Hematopoietic multipotent progenitor cell treated with erythropoietin and hydrocortisone succinate and interleukin-3 and kit ligand, for 6 days (in vitro differentiated cells): ENCODE data around the gene PGBD2.
A peak's percentile ranks its signal among the peaks of the same experiment; 100 is the strongest.

Experiments used
- DNase-seq: peaks from one replicate; pipeline ENCODE4 v3.0.0-alpha.2; 2015

The PGBD2 gene, protein sequence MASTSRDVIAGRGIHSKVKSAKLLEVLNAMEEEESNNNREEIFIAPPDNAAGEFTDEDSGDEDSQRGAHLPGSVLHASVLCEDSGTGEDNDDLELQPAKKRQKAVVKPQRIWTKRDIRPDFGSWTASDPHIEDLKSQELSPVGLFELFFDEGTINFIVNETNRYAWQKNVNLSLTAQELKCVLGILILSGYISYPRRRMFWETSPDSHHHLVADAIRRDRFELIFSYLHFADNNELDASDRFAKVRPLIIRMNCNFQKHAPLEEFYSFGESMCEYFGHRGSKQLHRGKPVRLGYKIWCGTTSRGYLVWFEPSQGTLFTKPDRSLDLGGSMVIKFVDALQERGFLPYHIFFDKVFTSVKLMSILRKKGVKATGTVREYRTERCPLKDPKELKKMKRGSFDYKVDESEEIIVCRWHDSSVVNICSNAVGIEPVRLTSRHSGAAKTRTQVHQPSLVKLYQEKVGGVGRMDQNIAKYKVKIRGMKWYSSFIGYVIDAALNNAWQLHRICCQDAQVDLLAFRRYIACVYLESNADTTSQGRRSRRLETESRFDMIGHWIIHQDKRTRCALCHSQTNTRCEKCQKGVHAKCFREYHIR

DNA sequence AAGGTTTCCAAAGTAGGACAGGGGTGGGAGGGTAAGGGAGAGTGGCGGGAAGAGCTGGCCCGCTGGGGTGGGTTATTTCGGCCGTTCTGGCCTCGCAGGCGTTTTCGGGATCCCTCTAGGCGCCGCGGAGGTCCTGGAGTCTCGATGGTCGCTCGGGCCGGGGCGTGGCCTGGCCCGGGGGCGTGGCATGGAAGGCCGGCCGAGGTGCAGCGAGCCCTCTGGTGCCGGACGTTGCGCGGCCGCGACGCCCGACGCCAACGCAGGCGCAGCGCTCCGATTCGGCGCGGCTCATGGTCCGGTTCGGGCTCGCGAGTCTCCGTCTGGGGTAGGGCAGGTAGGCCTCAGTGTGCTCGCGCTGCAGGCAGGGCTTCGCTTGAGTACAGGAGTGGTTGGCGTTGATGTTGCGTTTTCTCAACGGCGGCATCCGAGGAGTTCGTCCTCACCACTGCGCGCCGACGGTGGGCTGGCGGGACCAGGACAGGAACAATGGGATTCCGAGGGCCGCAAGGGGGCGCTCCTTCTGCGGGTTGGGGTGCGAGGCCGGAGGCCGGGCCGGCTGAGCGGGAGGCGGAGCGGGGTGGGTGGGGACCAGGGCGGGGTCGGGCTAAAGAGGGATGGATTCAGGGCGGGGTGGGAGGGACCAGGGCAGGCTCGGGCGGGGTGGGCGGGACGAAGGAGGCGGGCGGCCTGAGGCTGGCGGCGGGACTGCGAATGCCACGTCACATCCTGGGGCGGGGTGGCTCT is at the start of gene PGBD2:
TSS of gene PGBD2 (plus strand) at position 227 of the 744 bp plus-strand sequence. CDS start 7,628 bp downstream, outside the sequence.
- DNase-seq: peak; percentile 96

DNA sequence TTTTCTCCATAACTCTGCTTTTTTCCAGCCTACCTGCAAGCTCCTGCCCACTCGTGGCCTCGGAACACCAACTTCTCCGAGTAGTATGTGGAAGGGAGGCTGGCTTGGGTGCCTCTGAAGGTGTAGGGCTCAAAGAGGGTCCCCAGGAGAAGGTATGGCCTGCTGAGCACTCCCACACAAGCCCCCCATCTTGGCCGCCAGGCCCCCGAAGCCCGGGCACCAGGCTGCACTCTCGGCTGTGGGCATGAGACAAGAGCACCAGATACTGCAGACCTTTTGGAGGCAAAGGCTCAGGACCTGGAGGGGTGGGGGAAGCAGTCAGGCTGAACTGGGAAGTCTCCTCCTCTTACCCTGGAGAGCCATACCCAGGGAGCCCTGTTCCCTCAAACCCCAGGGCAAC is 48.8 kb upstream of the PGBD2 start:
- DNase-seq: peak; percentile 57

DNA sequence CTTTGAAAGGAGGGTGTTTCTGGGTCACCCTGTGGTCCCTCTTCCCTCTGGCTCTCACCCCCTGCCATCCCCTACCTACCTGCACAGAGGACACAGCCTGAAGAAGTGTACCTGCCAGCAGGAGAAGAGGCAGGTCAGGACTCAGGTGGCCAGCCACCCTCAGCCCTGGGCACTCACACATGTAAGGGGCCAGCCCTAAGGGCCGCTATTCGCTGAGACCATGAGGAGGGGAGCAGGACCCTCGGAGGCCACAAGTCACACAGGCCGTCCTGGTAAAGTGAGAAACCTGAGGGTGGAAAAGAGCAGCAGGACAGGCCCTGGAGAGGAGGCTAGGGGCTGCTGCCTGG is 48.3 kb upstream of the PGBD2 start:
- no peak for DNase-seq

DNA sequence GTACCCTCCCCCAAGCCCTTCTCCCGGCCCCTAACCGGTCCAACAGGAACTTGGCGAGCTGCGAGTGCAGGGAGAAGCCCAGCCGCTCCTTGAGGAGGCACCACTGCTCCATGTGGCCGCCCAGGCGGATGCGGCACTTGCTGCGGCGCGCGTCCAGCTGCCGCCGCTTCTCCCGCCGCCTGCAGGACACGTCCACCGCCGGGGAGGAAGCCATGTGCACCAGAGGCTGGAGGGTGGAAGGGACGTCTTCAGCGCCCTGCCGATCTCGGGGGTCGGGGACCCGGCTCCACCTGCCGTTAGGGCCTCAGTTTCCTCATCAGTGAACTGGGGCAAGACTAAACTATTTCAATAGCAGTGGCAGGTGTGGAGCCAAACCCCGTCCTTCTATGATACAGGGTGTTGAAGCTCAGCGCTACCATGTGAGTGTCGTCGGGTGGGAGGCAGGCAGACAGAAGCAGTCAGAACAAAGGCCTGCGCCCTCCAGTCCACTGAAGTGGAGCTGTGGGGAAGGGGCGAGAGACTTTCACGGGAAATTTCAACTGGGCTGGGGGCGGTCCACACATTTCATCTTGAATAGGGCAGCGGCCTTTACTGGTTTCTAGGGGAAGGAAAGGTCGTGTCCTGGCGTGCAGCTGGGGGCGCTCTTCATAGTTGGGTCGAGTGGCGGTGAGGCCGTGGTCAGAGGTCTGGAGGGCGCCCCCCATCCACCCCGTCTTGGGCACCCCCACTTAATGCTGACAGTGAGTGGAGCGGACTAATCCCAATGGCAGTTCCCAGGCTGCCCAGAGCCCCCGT is 47.7 kb upstream of the PGBD2 start:
- peak; percentile 85 for DNase-seq

DNA sequence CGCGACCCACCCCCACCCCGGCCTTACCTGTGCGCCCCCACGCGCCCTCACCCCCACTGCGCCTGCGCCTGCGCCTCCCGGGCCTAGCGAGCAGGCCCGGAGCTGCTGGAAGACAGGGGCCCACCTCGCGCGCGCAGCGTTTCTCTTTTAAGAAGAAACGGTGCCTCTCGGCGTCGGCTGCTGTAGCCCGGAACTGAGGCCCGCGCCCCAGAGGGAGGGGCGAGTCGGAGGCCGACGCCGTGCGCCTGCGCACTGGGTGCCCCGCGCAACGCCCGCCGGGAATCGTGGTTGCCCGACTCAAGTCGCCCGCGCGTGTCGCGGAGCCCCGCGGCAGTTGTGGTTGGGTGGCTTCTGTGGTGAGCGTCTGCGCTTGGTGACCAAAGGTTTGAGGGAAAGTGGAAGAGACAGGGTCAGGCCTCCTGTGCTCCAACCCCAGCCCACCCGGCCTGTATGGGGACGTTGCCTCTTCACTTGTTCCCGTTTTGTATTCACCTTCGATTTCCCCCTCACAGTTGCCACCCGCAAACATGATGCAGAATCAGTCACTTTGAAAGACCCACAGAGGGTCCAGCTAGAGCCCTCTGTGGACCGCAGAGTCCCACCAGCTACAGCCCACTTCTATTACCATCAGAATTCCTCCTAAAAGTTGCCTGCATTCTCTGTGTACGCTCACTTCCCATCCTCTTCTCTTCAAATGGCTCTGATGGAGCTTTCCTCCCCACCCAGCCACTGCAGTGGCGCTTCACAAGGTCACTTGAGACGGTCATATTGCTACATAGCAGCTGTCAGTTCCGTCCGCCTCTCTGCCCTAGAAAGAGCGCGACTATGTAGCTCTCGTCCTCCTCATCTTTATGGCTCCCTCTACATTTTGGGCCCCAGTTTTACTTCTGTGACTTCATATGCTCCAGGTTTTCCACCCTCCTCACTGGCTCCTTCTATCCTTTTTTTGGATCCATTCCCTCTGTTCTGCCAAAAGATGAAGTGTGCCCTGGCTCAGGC is 46.8 kb upstream of the PGBD2 start, which contains the start of gene ZNF692:
TSS of gene ZNF692 (minus strand) at position 195 of the 999 bp plus-strand sequence. CDS start 776 bp downstream, outside the sequence.
- DNase-seq: peak; percentile 99

DNA sequence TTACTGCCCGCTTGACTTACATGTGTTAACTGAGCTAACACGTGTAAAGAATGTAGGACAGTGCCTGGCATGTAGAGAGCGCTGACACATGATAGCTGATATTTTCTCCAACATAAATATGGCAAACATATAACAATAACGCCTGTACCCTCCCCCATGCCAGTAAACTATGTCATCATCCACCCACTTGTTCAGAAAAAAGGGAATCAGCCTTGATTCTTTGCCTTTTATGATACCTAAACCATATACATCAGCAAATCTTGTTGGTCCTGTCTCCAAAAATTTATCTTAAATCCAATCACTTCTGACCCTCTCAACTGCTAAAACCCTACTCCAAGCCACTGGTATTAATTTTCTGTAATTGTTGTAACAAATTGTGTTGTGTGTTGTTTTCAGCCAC is 46.0 kb upstream of the PGBD2 start:
- no peak for DNase-seq

DNA sequence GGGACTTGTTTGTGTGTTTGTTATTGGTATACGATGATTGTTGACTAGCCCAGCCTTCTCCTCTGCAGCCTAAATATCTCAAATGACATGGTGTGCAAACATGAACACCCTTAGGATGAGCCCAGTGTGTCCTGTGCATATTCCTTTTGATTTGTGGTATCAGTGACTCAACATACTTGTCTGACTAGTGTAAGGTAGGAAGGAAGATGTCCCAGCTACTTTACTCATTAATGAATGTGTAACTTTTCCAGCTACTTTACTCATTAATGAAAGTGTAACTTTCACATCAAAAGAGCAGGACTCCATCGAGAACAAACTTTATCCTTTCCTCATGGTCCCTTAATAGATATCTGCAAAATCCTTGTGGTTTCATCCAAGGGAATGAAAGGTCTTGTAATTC is 44.4 kb upstream of the PGBD2 start:
- DNase-seq: no peak

DNA sequence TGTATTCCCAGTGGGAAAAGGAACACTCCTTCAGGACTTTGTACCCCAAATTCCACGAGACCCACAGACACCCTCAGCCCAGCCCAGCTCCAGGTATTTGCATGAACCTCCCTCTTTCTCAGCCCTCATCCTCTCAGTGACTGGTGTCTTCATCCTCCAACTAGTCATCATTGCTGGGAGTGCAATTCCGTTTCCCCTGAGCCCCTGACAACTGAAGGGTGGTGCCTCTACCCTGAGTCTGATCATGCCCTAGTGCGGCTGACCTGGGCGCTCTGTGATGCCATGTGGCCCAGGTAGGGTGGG is 43.4 kb upstream of the PGBD2 start:
- peak; percentile 61 for DNase-seq

DNA sequence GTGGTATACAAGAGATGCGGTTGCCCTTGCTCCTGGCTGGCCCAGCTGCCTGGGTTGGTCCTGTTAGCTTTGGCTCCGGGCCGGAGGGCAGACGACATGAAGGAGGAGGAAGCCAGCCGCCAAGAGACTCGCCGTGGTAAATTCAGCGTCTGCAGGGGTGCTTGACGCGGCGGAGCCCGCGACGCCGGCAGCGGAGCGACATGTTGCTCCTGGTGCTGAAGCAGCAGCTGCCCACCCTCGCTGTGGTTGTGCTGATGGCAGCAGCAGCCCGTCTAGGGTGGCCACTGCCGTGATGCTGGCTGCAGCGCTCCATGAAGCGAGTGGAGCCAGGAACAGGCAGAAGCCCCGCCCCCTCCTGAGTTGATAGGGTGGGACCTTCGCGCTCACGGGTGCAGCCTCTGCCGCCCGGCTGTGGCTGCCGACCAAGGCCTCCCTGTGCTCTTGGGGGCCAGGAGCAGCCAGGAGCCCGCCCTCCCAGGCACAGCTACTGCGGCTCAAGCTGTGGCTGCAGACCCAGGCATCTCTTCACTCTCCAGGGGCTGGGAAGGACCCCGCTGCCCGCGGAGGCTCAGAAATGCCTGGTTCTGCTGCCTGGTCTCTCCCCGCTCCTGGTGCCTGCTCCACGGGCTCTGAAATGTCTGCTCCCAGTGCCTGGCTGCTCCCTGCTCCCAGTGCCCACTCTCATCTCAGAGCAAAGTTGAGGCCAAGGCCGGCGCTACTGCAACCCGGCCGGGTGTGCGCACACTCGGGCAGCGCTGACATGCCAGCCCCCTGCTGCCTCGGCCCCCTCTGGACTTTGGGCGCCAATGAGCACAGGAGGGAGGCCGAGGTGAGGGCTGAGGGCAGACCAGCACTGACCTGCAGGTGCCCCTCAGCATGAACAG is 42.8 kb upstream of the PGBD2 start:
- peak; percentile 98 for DNase-seq

DNA sequence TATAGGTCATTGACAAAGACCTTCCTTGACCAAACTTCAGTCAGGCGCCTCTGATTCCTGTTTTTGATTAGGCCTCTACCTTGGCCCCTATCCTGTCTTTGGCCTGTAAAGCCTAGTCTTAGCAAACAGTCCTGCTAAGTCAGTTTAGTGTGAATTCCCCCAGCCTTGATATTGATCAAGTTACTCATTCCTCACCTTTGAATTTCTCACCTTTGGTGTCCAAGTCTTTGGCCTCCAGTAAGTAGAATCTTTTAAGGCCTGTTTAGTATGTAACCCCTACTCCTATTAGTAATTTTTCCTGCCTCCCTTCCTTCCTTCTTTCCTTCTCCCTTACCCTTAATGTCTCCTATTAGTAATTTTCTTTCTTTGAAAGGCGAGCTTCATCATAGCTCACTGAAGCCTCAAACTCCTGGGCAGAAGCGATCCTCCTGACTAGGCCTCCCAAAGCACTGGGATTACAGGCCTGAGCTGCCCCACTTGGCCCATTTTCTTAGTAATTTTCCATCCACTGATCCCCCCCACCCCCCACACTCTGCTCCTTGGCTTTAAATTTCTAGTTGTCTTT is 34.1 kb upstream of the PGBD2 start:
- no peak for DNase-seq

DNA sequence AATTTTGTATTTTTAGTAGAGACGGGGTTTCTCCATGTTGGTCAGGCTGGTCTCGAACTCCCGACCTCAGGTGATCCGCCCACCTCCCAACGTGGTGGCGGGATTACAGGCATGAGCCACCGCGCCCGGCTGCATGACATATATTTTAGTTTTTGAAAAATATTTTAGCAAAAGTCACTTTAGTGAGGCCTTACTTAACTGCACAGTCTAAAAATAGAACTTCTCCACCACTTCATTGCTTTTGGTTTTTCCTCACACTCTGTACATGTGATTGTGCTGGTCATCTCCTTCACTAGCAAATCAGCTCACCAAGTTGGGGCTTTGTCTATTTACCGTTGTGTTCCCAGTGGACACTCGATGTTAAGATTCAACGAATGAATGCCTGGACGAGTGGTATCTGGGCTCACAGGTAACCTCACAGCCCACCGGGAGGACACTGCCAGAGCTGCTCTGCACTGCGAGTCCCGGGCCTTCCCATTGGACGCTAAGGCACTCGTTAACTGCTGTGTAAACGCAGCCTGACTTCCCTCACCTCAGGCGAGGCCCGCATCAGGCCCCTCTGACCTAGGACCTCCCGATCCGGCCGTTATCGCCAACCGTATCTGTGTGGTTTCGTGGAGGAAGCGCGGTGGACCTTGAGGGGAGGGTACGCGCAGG is 33.2 kb upstream of the PGBD2 start:
- peak; percentile 88 for DNase-seq

DNA sequence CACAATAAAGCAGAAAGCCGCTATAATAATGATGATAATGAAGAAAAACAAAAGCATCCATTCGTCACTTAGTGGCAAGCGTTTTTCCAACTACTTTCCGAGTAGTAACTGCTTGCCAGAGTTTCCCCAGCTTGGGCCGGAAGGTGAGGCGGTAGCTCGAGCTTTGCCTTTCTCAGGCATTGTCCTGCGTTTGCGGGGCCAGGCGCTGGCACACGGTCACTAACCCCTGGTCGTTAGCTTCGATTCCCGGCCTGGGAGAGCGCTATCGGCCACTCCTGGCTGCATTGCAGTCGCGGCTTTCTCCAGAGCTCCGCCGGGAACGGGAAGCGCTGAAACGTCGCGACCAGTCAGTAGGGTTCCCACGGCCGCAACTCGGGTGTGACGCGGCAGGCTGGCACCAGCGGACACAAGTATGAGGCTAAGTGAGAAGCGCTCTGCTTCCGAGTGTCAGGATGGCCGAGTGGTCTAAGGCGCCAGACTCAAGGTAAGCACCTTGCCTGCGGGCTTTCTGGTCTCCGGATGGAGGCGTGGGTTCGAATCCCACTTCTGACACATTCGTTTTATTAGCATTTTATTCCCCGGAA is 32.5 kb upstream of the PGBD2 start:
- peak; percentile 96 for DNase-seq

DNA sequence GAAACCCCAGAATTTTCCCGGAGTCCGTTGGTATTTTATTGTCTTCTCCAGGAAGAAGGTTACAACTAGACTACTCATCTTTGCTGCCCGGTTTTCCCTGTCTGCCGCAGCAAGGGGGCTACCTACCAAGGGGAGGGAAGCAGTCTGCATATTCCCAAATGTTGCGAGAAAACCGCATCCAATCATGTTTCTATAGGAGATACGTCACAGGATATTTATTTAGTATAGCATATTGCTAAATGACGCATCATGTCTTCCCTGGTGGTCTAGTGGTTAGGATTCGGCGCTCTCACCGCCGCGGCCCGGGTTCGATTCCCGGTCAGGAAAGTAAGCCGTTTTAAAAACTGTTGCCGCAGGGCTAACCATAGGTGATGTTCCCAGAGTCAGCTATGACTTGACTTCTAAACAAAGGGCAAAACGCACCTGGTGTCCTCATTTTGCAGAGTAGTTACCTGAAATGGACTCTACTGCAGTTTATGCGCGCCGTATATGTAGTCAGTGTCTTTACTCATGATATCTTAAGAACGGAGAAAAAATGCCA is 32.0 kb upstream of the PGBD2 start:
- peak; percentile 91 for DNase-seq

DNA sequence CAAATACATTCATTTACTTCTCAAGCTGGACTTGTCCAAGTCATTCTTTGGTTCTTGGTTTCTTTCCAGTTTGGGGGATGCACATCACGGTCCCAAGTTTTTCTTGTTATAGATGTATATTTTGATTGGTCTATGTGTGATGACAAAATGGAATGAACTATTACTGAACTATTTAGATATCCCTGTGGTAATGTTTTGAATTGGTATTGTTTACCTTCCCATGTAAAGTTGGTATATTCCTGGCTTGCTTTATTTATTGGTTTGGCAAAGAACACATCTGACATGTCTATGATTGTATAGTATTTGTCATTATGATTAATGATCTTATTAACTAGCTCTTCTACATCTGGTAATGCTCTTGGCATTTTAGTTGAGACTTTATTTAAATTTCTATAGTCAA is 24.8 kb upstream of the PGBD2 start:
- DNase-seq: no peak

DNA sequence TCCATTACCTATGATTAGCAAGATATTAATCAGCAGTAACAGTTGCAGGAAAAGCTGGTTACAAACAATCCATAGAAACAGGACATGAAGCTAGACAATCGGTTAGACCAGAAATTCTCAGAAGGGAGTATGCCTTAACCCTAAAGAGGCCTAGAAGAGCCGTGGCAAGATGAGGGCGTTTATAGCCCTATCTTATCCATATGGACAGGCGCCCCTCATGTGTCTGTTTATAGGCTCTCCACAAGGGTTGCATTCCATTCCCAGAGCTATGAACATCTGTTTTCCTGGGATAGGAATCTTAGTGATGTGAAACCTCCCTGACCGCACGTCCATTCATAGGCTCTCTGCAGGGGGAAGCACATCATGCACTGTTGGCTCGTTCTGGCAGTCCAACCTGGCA is 23.6 kb upstream of the PGBD2 start:
- DNase-seq: peak; percentile 67

DNA sequence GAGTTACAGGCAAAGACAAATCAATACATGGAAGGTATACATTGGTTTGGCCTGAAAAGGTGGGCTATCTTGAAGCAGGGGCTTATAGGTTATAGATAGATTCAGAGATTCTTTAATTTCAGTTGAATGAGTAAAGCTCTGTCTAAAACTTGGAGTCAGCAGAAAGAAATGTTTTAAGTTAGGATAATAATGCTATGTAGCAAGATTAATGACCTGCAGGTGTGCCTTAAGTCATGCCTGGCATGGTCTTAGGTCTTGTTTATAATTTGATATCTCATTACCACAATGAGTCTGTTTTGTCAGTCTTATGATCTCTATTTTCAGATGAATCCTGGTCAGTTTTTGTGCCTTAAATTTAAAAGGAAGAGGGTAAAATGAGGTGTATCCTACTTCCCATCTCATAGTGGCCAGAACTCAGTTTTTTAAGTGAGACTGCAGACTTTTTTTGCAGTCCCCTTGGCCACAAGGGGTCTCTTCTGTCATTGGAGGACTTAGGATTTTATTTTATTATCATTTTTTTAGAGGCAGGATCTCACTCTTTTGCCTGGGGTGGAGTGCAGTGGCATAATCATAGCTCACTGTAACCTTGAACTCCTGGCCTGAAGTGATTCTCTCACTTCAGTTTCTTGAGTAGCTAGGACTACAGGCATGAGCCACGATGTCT is 21.3 kb upstream of the PGBD2 start:
- DNase-seq: peak; percentile 65

DNA sequence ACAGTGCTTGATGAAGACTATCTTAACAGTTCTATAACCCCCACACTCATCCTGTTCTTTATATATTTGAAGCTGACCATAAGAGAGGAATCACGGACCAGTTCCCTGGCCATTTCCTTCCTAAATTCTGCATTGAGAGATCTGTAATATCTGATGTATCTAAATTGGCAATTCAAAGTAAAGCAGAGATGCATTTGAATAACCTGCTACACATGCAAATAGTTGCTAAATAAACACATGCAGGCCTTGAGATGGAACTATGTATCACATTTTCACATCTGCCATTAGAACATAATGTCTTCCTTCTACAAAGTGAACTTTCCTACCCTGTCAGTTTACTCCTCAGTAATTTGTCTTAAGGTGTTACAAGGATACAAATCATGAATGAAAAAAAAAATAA is 20.4 kb upstream of the PGBD2 start:
- no peak for DNase-seq

DNA sequence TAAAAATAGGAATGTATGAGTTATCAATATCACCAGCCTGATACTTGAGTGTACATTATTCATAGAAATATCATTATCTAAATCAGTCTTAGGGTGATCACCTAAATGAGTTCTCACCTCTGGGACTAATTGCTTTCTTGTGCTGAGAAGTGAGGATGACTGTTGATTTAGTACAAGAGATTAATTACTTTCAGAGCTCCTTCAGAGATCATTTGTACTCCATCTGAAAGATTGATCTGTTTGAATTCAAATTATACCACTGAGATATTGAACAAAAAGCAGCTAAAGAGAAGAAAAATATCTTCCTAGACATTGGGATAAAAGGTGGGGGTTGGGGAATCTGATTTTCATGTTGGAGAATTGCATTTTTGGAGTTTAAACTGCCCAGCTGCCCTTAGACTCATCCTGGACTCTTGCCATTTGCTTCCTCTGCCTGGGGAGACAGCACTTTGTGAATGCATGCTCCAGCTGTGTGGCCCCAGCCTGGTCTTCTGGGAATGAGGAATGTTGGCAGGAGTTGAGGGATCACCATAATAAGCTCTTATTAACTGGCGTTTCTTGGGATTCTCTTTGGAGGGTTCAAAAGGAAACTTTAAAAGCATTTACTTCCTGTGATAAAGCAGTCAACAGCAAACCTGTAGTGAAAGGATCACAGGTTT is 19.7 kb upstream of the PGBD2 start:
- DNase-seq: no peak
